ENCODE data around the gene ARRDC3.

The ARRDC3 gene

DNA sequence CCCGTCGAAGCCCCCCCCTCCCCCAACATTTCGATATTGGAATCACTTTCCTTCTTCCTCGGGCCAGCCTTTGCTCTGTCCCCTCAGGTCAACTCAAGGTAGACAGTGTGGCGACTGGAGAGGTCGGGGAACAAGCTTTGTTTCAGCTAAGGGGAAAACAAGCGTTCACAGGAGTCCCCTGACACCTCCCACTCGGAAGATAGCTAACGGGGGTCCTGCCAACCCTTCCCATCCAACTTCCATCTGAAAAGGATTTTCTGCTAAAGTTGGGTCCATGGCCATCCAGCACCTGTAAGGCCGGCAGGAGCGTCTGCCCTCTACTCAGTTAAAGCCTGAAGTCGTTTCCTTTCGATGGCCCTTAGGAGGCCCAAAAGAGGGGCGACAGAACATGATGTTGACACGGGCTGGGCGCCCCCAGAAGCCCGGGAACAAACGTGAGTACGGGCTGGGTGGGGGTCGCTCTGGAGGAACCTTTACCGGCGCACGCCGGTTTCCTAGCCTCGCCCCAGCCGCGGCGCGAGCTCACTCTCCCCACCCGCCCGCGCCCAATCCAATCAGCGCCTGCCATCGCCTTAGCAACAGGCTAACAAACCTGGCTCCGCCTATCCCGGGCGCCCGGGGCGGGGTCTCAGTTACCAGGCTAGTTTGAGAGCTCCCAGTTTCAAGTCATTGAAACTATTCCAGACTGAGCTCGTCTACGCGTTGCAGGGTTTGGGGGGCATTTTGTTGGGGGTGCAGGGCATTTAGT, 2.5 kb downstream of the ARRDC3 start (continued):
- TF ChIP-seq, protein P1, sequence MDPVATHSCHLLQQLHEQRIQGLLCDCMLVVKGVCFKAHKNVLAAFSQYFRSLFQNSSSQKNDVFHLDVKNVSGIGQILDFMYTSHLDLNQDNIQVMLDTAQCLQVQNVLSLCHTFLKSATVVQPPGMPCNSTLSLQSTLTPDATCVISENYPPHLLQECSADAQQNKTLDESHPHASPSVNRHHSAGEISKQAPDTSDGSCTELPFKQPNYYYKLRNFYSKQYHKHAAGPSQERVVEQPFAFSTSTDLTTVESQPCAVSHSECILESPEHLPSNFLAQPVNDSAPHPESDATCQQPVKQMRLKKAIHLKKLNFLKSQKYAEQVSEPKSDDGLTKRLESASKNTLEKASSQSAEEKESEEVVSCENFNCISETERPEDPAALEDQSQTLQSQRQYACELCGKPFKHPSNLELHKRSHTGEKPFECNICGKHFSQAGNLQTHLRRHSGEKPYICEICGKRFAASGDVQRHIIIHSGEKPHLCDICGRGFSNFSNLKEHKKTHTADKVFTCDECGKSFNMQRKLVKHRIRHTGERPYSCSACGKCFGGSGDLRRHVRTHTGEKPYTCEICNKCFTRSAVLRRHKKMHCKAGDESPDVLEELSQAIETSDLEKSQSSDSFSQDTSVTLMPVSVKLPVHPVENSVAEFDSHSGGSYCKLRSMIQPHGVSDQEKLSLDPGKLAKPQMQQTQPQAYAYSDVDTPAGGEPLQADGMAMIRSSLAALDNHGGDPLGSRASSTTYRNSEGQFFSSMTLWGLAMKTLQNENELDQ (tag by site-specific recombination; IDR thresholded peaks at IDR 0.05; ENCODE audit: low read depth) = no peak
- TF ChIP-seq ZSCAN23 (tag by site-specific recombination; IDR thresholded peaks at IDR 0.05) (no peak), ZNF792 (tag by site-specific recombination; IDR thresholded peaks at IDR 0.05) (no peak), ZNF658 (tag by site-specific recombination; IDR thresholded peaks at IDR 0.05) (no peak), OVOL3 (tag by site-specific recombination; IDR thresholded peaks at IDR 0.05) (no peak), ZNF76 (tag by site-specific recombination; IDR thresholded peaks at IDR 0.05; ENCODE audit: borderline replicate concordance, low read depth) (no peak), ZNF311 (tag by site-specific recombination; IDR thresholded peaks at IDR 0.05; ENCODE audit: borderline replicate concordance) (no peak), GLIS2 (tag by site-specific recombination; IDR thresholded peaks at IDR 0.05) (peak; percentile 47), ZNF623 (tag by site-specific recombination; IDR thresholded peaks at IDR 0.05) (no peak), ZNF600 (tag by site-specific recombination; IDR thresholded peaks at IDR 0.05) (peak; percentile 79), ZXDB (tag by site-specific recombination; IDR thresholded peaks at IDR 0.05) (peak; percentile 60), ZNF121 (tag by site-specific recombination; IDR thresholded peaks at IDR 0.05) (0 out of 2 replicates have a peak, but pooled peaks have one; percentile 9), ZNF560 (tag by site-specific recombination; IDR thresholded peaks at IDR 0.05; ENCODE audit: borderline replicate concordance) (no peak), ZNF529 (tag by site-specific recombination; IDR thresholded peaks at IDR 0.05; ENCODE audit: insufficient replicate concordance) (no peak), SP7 (tag by site-specific recombination; IDR thresholded peaks at IDR 0.05) (no peak; the same call in 1 of the 2 replicates), ZNF521 (tag by site-specific recombination; IDR thresholded peaks at IDR 0.05) (no peak)
- TF ChIP-seq, protein P2, sequence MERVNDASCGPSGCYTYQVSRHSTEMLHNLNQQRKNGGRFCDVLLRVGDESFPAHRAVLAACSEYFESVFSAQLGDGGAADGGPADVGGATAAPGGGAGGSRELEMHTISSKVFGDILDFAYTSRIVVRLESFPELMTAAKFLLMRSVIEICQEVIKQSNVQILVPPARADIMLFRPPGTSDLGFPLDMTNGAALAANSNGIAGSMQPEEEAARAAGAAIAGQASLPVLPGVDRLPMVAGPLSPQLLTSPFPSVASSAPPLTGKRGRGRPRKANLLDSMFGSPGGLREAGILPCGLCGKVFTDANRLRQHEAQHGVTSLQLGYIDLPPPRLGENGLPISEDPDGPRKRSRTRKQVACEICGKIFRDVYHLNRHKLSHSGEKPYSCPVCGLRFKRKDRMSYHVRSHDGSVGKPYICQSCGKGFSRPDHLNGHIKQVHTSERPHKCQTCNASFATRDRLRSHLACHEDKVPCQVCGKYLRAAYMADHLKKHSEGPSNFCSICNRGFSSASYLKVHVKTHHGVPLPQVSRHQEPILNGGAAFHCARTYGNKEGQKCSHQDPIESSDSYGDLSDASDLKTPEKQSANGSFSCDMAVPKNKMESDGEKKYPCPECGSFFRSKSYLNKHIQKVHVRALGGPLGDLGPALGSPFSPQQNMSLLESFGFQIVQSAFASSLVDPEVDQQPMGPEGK (tag by site-specific recombination; IDR thresholded peaks at IDR 0.05) = peak; percentile 80
- TF ChIP-seq, protein P3, sequence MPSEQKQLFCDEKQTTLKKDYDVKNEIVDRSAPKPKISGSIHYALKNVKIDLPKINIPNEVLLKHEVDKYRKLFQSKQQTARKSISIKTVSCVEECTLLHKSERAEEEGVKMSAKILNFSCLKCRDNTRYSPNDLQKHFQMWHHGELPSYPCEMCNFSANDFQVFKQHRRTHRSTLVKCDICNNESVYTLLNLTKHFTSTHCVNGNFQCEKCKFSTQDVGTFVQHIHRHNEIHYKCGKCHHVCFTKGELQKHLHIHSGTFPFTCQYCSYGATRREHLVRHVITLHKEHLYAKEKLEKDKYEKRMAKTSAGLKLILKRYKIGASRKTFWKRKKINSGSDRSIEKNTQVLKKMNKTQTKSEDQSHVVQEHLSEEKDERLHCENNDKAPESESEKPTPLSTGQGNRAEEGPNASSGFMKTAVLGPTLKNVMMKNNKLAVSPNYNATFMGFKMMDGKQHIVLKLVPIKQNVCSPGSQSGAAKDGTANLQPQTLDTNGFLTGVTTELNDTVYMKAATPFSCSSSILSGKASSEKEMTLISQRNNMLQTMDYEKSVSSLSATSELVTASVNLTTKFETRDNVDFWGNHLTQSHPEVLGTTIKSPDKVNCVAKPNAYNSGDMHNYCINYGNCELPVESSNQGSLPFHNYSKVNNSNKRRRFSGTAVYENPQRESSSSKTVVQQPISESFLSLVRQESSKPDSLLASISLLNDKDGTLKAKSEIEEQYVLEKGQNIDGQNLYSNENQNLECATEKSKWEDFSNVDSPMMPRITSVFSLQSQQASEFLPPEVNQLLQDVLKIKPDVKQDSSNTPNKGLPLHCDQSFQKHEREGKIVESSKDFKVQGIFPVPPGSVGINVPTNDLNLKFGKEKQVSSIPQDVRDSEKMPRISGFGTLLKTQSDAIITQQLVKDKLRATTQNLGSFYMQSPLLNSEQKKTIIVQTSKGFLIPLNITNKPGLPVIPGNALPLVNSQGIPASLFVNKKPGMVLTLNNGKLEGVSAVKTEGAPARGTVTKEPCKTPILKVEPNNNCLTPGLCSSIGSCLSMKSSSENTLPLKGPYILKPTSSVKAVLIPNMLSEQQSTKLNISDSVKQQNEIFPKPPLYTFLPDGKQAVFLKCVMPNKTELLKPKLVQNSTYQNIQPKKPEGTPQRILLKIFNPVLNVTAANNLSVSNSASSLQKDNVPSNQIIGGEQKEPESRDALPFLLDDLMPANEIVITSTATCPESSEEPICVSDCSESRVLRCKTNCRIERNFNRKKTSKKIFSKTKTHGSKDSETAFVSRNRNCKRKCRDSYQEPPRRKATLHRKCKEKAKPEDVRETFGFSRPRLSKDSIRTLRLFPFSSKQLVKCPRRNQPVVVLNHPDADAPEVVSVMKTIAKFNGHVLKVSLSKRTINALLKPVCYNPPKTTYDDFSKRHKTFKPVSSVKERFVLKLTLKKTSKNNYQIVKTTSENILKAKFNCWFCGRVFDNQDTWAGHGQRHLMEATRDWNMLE (tag by site-specific recombination; conservative IDR thresholded peaks at IDR 0.05; ENCODE audit: low read depth) = no peak
- TF ChIP-seq, protein P4, sequence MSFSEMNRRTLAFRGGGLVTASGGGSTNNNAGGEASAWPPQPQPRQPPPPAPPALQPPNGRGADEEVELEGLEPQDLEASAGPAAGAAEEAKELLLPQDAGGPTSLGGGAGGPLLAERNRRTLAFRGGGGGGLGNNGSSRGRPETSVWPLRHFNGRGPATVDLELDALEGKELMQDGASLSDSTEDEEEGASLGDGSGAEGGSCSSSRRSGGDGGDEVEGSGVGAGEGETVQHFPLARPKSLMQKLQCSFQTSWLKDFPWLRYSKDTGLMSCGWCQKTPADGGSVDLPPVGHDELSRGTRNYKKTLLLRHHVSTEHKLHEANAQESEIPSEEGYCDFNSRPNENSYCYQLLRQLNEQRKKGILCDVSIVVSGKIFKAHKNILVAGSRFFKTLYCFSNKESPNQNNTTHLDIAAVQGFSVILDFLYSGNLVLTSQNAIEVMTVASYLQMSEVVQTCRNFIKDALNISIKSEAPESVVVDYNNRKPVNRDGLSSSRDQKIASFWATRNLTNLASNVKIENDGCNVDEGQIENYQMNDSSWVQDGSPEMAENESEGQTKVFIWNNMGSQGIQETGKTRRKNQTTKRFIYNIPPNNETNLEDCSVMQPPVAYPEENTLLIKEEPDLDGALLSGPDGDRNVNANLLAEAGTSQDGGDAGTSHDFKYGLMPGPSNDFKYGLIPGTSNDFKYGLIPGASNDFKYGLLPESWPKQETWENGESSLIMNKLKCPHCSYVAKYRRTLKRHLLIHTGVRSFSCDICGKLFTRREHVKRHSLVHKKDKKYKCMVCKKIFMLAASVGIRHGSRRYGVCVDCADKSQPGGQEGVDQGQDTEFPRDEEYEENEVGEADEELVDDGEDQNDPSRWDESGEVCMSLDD (tag by site-specific recombination; IDR thresholded peaks at IDR 0.05) = peak; percentile 48; the same call in 1 of the 2 replicates

All from HEK293 (cell line).